Fibroblast of the conjunctiva (primary cell): ENCODE results near the gene C19orf12.

Source experiments
- DNase-seq: peaks from one replicate; pipeline ENCODE4 v3.0.0-alpha.2; 2010; ENCODE audit warnings: low read depth

C19orf12 gene

GRCh38 chr19:29714953-29715700 lies at the start of gene C19orf12:
TSS of gene C19orf12 (minus strand) at chr19:29715261. CDS start at chr19:29708413, 6,848 bp downstream.
- DNase-seq = no peak

- no peak for DNase-seq
Observed at GRCh38 chr19:29764361-29764760, 49.3 kb upstream of the C19orf12 start.

- DNase-seq = no peak
Observed at GRCh38 chr19:29763196-29763595, 48.1 kb upstream of the C19orf12 start.

GRCh38 chr19:29761575-29762232 lies 46.6 kb upstream of the C19orf12 start:
- DNase-seq = no peak

GRCh38 chr19:29760752-29761502 lies 45.9 kb upstream of the C19orf12 start:
- DNase-seq = no peak

GRCh38 chr19:29759359-29759758 lies 44.3 kb upstream of the C19orf12 start:
- DNase-seq = no peak

GRCh38 chr19:29758863-29759262 lies 43.8 kb upstream of the C19orf12 start:
- no peak for DNase-seq

- DNase-seq = no peak
Observed at GRCh38 chr19:29757551-29757950, 42.5 kb upstream of the C19orf12 start.

GRCh38 chr19:29753934-29754305 lies 38.9 kb upstream of the C19orf12 start:
- no peak for DNase-seq

GRCh38 chr19:29753190-29753933 lies 38.3 kb upstream of the C19orf12 start:
- no peak for DNase-seq

GRCh38 chr19:29752450-29753025 lies 37.5 kb upstream of the C19orf12 start:
- no peak for DNase-seq

GRCh38 chr19:29751932-29752331 lies 36.9 kb upstream of the C19orf12 start:
- DNase-seq = no peak

GRCh38 chr19:29750001-29750400 lies 34.9 kb upstream of the C19orf12 start:
- no peak for DNase-seq

- no peak for DNase-seq
Observed at GRCh38 chr19:29748996-29749849, 34.2 kb upstream of the C19orf12 start.

- no peak for DNase-seq
Observed at GRCh38 chr19:29745253-29745652, 30.2 kb upstream of the C19orf12 start.

GRCh38 chr19:29743681-29744080 lies 28.6 kb upstream of the C19orf12 start:
- no peak for DNase-seq

- DNase-seq = no peak
Observed at GRCh38 chr19:29741776-29742175, 26.7 kb upstream of the C19orf12 start.

GRCh38 chr19:29741226-29741625 lies 26.2 kb upstream of the C19orf12 start:
- no peak for DNase-seq

- DNase-seq = no peak
Observed at GRCh38 chr19:29737461-29738000, 22.5 kb upstream of the C19orf12 start.

- no peak for DNase-seq
Observed at GRCh38 chr19:29735829-29736228, 20.8 kb upstream of the C19orf12 start.
